SK-N-SH (cell line): Measurements from ENCODE around the gene SMPDL3B. TPM values are rescaled to one million over a fixed set of nuclear protein-coding genes. Genes with fewer than 3 reads are reported as not detected.

ENCODE experiments used
- CTCF ChIA-PET: fragments of 300-600, 350-600 bp; formaldehyde crosslinking; extraction: SDS; loops from one replicate; lab custom pipeline; 2021; lab: Yijun Ruan, JAX
- POLR2A ChIA-PET: fragments of 350-600 bp; sonication (Branson Sonifier 250); formaldehyde crosslinking; extraction: SDS; loops from one replicate; lab custom pipeline; 2020; ENCODE audit warnings: antibody characterized with exemption, inconsistent platforms; lab: Yijun Ruan, JAX
- DNase-seq: peaks from one replicate; pipeline ENCODE4 v3.0.0; 2012
- H2AFZ ChIP-seq: fragments of 200-600 bp; sonication (generic); 2 replicates; pipeline ENCODE4 v1.8.1; 2016; ENCODE audit warnings: antibody characterized with exemption, mild to moderate bottlenecking, low read depth
- H3F3A ChIP-seq: fragments of 200-600 bp; sonication (generic); replicated peaks from 2 replicates; pipeline ENCODE3; 2016; ENCODE audit warnings: antibody characterized with exemption, mild to moderate bottlenecking; ENCODE audit not compliant: insufficient read depth
- H3K27ac ChIP-seq, 2 experiments: fragments of 200-500 bp in 1 of 2; fragments of 200-600 bp in 1 of 2; sonication (Bioruptor generic) in 1 of 2; sonication (generic), shearing (Covaris generic) in 1 of 2; 2 replicates each; pipeline versions ENCODE4 v1.5.1 to v1.6.1; 2014 to 2016; ENCODE audit warnings: low read depth in 2 of 2, inconsistent platforms in 1 of 2, low read length in 1 of 2, mild to moderate bottlenecking in 1 of 2, mixed read lengths in 1 of 2
- H3K27me3 ChIP-seq: fragments of 200-600 bp; sonication (generic), shearing (Covaris generic); 2 replicates; pipeline ENCODE4 v1.6.1; 2016; ENCODE audit warnings: mixed run types; ENCODE audit not compliant: insufficient read depth
- H3K36me3 ChIP-seq, 2 experiments: fragments of 200-500 bp in 1 of 2; fragments of 200-600 bp in 1 of 2; sonication (Bioruptor generic) in 1 of 2; sonication (generic) in 1 of 2; replicated peaks in 1 of 2; 2 replicates each; pipeline versions ENCODE3 to v1.5.1; 2014 to 2016; ENCODE audit warnings: low read length in 1 of 2, mild to moderate bottlenecking in 1 of 2; ENCODE audit not compliant: insufficient read depth in 2 of 2, control insufficient read depth in 1 of 2
- H3K4me1 ChIP-seq, 2 experiments: fragments of 200-500 bp in 1 of 2; fragments of 200-600 bp in 1 of 2; sonication (Bioruptor generic) in 1 of 2; sonication (generic), shearing (Covaris generic) in 1 of 2; 2 replicates each; pipeline versions ENCODE4 v1.5.1 to v1.6.1; 2014 to 2016; ENCODE audit warnings: low read depth in 1 of 2, low read length in 1 of 2, mixed run types in 1 of 2; ENCODE audit not compliant: insufficient read depth in 2 of 2, control insufficient read depth in 1 of 2
- H3K4me2 ChIP-seq: fragments of 200-600 bp; sonication (generic), shearing (Covaris generic); 2 replicates; pipeline ENCODE4 v1.6.1; 2017; ENCODE audit warnings: mixed run types
- H3K4me3 ChIP-seq, 2 experiments: fragments of 200-500 bp in 1 of 2; fragments of 200-600 bp in 1 of 2; sonication (Bioruptor generic) in 1 of 2; sonication (generic), shearing (Covaris generic) in 1 of 2; 2 replicates each; pipeline versions ENCODE4 v1.5.1 to v1.8.1; 2014 to 2016; ENCODE audit warnings: low read depth in 2 of 2, inconsistent platforms in 1 of 2, low read length in 1 of 2, mild to moderate bottlenecking in 1 of 2, mixed read lengths in 1 of 2, moderate library complexity in 1 of 2
- H3K79me2 ChIP-seq: fragments of 200-600 bp; sonication (generic); 2 replicates; pipeline ENCODE4 v1.8.1; 2017; ENCODE audit warnings: mild to moderate bottlenecking; ENCODE audit not compliant: insufficient read depth
- H3K9ac ChIP-seq: fragments of 200-600 bp; sonication (generic); 2 replicates; pipeline ENCODE4 v1.6.1; 2017; ENCODE audit warnings: mixed run types
- H3K9me2 ChIP-seq: fragments of 200-600 bp; sonication (generic); 2 replicates; pipeline ENCODE4 v1.6.1; 2017; ENCODE audit warnings: mixed run types
- H3K9me3 ChIP-seq: fragments of 200-600 bp; sonication (generic); 2 replicates; pipeline ENCODE4 v1.6.1; 2017; ENCODE audit warnings: mixed run types, mild to moderate bottlenecking, moderate library complexity
- H4K20me1 ChIP-seq: fragments of 200-600 bp; sonication (generic); 2 replicates; pipeline ENCODE4 v1.6.1; 2017; ENCODE audit warnings: mild to moderate bottlenecking, mixed run types; ENCODE audit not compliant: insufficient read depth
- CTCF ChIP-seq: fragments of 200-600 bp; sonication (generic); IDR thresholded peaks from 2 replicates; pipeline ENCODE4 v1.6.1; 2017; ENCODE audit warnings: antibody characterized with exemption, mild to moderate bottlenecking, moderate library complexity
- EP300 ChIP-seq, 2 experiments: IDR thresholded peaks; 2 replicates each; pipeline versions ENCODE4 v1.4.0 to v1.6.1; 2012; ENCODE audit warnings: borderline replicate concordance in 1 of 2, low read depth in 1 of 2, low read length in 1 of 2
- FOXJ3 ChIP-seq: sonication (generic); formaldehyde crosslinking; IDR thresholded peaks from 2 replicates; pipeline ENCODE4 v1.5.1; 2020; ENCODE audit warnings: mild to moderate bottlenecking, missing genetic modification reagents
- GATA2 ChIP-seq: sonication (generic); formaldehyde crosslinking; IDR thresholded peaks from 2 replicates; pipeline ENCODE4 v1.5.0; 2020; ENCODE audit warnings: mild to moderate bottlenecking, missing genetic modification reagents
- IRF3 ChIP-seq: fragments of 150-350 bp; IDR thresholded peaks from 2 replicates; pipeline ENCODE4 v1.6.1; 2016; ENCODE audit warnings: mild to moderate bottlenecking, low read depth, low read length
- MEF2A ChIP-seq: IDR thresholded peaks from 2 replicates; pipeline ENCODE4 v1.4.0; 2012; ENCODE audit warnings: low read depth, borderline replicate concordance
- MXI1 ChIP-seq: IDR thresholded peaks from 2 replicates; pipeline ENCODE4 v1.6.1; 2012; ENCODE audit warnings: mild to moderate bottlenecking, low read depth, low read length, improper control_type of control experiment
- NRF1 ChIP-seq: IDR thresholded peaks from 2 replicates; pipeline ENCODE4 v1.6.1; 2012; ENCODE audit warnings: low read depth, mild to moderate bottlenecking, low read length
- RAD21 ChIP-seq: IDR thresholded peaks from 2 replicates; pipeline ENCODE4 v1.6.1; 2012; ENCODE audit warnings: mild to moderate bottlenecking, low read length
- RFX5 ChIP-seq: IDR thresholded peaks from 2 replicates; pipeline ENCODE4 v1.6.1; 2012; ENCODE audit warnings: mild to moderate bottlenecking, improper control_type of control experiment, low read length
- SMC3 ChIP-seq: IDR thresholded peaks from 2 replicates; pipeline ENCODE4 v1.6.1; 2012; ENCODE audit warnings: low read depth, low read length, improper control_type of control experiment
- TEAD4 ChIP-seq: IDR thresholded peaks from 2 replicates; pipeline ENCODE4 v1.4.0; 2012; ENCODE audit warnings: mild to moderate bottlenecking, borderline replicate concordance; ENCODE audit not compliant: insufficient read depth
- WGBS: methylation state at CpG from one replicate; pipeline ENCODE4 v1.1.6; 2017; ENCODE audit warnings: low lambda C conversion rate; 5-methylcytosine and 5-hydroxymethylcytosine counted together
- polyA plus RNA-seq, 3 experiments: library from polyadenylated mRNA; depleted of rRNA; stranded (reverse); fragments of >200 nt; gene quantifications; 2 replicates each; pipeline ENCODE4 v1.2.3, GENCODE V29; 2012

The SMPDL3B gene
- polyA plus RNA-seq, 1 of the 3 experiments (the other 2 are of a cell fraction): 0.95 TPM

- H3F3A ChIP-seq: no peaks in the 10 kb centered on the region
- H3K36me3 ChIP-seq: no peaks in the 10 kb centered on the region
- no peaks in the 10 kb centered on the region for H4K20me1 ChIP-seq
- ChIA-PET POLR2A (no interaction called here), CTCF (interaction anchor here (0.6 kb wide), 1 partner anchor 35 kb away, joined by 3 read pairs; no protein-coding TSS in a partner anchor)
- peaks cover 0 to 13% of the 10 kb centered on the region in 2 experiments; a peak in 1 of 4 replicates for H3K4me1 ChIP-seq
- H3K27ac ChIP-seq: no peak overlapping the region
- no peak overlapping the region for H3K4me3 ChIP-seq
- no peaks in the 10 kb centered on the region for H3K79me2 ChIP-seq
- 83% methylated on average over 8 of the region's 8 CpGs for WGBS
- H3K9ac ChIP-seq: no peak overlapping the region
- H3K9me3 ChIP-seq: no peaks in the 10 kb centered on the region
- no peak overlapping the region for H2AFZ ChIP-seq
- TF ChIP-seq EP300 (IDR thresholded peaks at IDR 0.05; ENCODE audit: borderline replicate concordance in 1 of 2, low read depth in 1 of 2, low read length in 1 of 2) (no peak), RAD21 (no peak), MXI1 (no peak), SMC3 (no peak), TEAD4 (no peak), NRF1 (no peak), RFX5 (no peak), MEF2A (no peak), FOXJ3 (CRISPR knock-in tag) (no peak), IRF3 (no peak), CTCF (no peak)
- no peaks in the 10 kb centered on the region for H3K9me2 ChIP-seq
- no peaks in the 10 kb centered on the region for H3K27me3 ChIP-seq
- DNase-seq: no peak
- H3K4me2 ChIP-seq: no peak overlapping the region
Measured at GRCh38 chr1:27935721-27936120, 921 bp downstream of the SMPDL3B start.

GRCh38 chr1:27936370-27936769, 1.6 kb downstream of the SMPDL3B start:
- no peaks in the 10 kb centered on the region for H3K79me2 ChIP-seq
- H3K27ac ChIP-seq: no peak overlapping the region
- no peaks in the 10 kb centered on the region for H3K9me3 ChIP-seq
- H2AFZ ChIP-seq: no peak overlapping the region
- no peaks in the 10 kb centered on the region for H4K20me1 ChIP-seq
- H3K9ac ChIP-seq: no peak overlapping the region
- H3K9me2 ChIP-seq: no peaks in the 10 kb centered on the region
- H3K27me3 ChIP-seq: no peaks in the 10 kb centered on the region
- no peak overlapping the region for H3K4me3 ChIP-seq
- no peaks in the 10 kb centered on the region for H3K36me3 ChIP-seq
- no peak overlapping the region for H3K4me2 ChIP-seq
- CTCF ChIA-PET: no interaction called here
- POLR2A ChIA-PET: no interaction called here
- 89% methylated on average over 5 of the region's 5 CpGs for WGBS
- peaks cover 0 to 19% of the 10 kb centered on the region in 2 experiments; a peak in 1 of 4 replicates for H3K4me1 ChIP-seq
- no peak for DNase-seq
- TF ChIP-seq TEAD4 (no peak), MEF2A (no peak), IRF3 (no peak), GATA2 (no peak)
- TF ChIP-seq, all 33 proteins: peak for 0
- H3F3A ChIP-seq: no peaks in the 10 kb centered on the region
